ENCODE data around the gene SLC25A11. TPM values are rescaled to one million over a fixed set of nuclear protein-coding genes. Genes with fewer than 3 reads are reported as not detected.
A peak's percentile ranks its signal among the peaks of the same experiment; 100 is the strongest.

Gene SLC25A11, protein sequence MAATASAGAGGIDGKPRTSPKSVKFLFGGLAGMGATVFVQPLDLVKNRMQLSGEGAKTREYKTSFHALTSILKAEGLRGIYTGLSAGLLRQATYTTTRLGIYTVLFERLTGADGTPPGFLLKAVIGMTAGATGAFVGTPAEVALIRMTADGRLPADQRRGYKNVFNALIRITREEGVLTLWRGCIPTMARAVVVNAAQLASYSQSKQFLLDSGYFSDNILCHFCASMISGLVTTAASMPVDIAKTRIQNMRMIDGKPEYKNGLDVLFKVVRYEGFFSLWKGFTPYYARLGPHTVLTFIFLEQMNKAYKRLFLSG
- total RNA-seq, result 100 to 1,000 TPM in 1 of 3 donors, 10 to 100 TPM in 2; 89.7 to 102 (median 98.1) TPM

DNA sequence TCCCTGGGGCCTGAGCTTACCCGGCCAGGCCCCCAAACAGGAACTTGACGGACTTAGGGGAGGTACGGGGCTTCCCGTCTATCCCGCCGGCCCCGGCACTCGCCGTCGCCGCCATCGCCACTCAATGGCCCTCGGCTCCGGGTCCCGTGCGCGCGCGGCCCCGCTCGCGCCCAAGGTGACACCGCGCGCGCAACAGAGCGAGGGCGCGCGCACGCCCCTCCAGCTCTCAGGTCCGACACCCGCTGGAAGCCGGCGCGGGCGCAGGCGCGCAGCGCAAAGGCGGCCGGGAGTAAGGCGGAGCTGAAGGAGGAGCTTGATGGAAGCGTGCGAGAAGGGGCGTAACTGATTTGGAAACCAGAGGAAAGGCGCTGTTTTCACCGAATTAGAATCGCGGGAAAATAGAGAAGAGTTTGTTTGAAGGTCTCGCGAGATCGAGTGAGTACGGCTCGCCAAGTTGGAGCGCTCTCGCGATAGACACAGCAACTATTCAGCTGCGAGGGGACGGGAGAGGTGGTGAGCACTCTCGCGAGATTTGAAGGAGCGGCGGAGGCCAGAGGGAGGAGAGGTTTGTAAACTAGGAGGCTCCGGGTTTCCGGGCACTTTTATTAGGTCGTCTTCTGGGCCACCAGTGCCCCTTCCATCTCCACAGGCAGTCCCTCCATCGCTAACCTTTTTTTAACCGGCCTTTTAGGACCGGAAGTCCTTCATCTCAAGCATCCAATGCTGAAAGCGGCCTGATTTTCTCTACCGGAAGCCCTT is at the start of gene SLC25A11, which contains the start of gene RNF167:
TSS of gene SLC25A11 (minus strand) at position 251 of the 759 bp plus-strand sequence. CDS start at position 115, 136 bp downstream.
TSS of gene RNF167 (plus strand) at position 473 of the 759 bp plus-strand sequence. CDS start 642 bp downstream, outside the sequence.
- H3K4me3 Mint-ChIP-seq, result peak within 1 kb of the TSS; percentile 95
- H3K27me3 Mint-ChIP-seq (ENCODE audit: low read depth), result no peaks in the 10 kb centered on the region
- H3K9me3 Mint-ChIP-seq, result no peaks in the 10 kb centered on the region
- H3K36me3 Mint-ChIP-seq (ENCODE audit: insufficient read depth), result peaks cover 26% of the 10 kb centered on the region
- peak; percentile 87 to 88 for ATAC-seq
- peak; percentile 93 for DNase-seq
- H3K4me1 Mint-ChIP-seq (ENCODE audit: low read depth), result peaks cover 57% of the 10 kb centered on the region

DNA sequence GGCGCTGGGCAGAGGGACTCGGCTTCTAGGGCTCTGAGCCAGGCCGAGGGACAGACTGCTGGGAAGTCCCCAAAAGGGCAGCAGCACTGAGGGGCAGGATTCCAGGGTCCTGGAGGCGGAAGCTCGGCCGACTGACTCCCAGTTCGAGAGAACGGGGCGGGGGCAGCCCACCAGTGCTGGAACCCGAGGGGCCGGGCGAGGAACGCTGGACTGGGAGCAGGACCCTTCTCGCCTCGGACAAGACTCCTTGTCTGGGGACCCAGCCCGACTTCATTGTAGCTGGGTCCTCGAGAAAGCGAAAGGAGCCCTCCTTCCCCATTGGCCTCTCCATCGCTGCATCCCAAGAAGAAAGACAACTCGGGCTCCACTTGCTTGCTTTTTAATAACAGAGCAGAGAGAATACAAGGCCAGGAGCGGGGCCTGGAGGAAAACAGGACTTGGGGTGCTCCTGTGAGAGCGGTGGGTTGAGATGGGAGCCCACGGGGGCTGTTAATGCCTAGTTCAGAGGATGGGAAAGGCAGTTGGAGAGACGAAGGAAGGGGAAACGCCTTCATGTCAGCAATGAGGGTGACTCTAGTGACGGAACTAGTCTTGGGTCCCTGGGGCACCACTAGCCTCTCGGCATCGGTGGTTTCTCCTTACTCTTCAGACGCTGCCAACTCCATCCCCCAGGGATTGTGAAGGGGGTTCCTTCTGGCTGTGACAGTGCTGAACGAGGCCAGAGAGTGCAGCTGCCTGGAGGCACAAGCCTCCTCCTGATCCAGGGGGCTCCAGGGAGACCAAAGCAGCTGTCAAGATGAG is 48.1 kb upstream of the SLC25A11 start:
- Mint-ChIP-seq H3K9me3 (no peaks in the 10 kb centered on the region), H3K36me3 (ENCODE audit: insufficient read depth) (peaks cover 4% of the 10 kb centered on the region), H3K4me3 (peak overlapping the region; percentile 92), H3K4me1 (ENCODE audit: low read depth) (peaks cover 39% of the 10 kb centered on the region), H3K27me3 (ENCODE audit: low read depth) (no peaks in the 10 kb centered on the region)
- DNase-seq, result peak; percentile 21
- ATAC-seq, result peak; percentile 18 to 19

- Mint-ChIP-seq H3K36me3 (ENCODE audit: insufficient read depth) (peaks cover 7% of the 10 kb centered on the region), H3K9me3 (no peaks in the 10 kb centered on the region), H3K4me1 (ENCODE audit: low read depth) (peaks cover 39% of the 10 kb centered on the region), H3K4me3 (peak within 1 kb of the TSS; percentile 92), H3K27me3 (ENCODE audit: low read depth) (no peaks in the 10 kb centered on the region)
- peak; percentile 85 for DNase-seq
- ATAC-seq, result peak; percentile 93
Observed at GRCh38 chr17:4986951-4987766, 47.3 kb upstream of the SLC25A11 start, which contains the start of gene CAMTA2. CAMTA2 (minus strand) TSS chr17:4987675; CDS start chr17:4986222, 1,453 bp downstream.

DNA sequence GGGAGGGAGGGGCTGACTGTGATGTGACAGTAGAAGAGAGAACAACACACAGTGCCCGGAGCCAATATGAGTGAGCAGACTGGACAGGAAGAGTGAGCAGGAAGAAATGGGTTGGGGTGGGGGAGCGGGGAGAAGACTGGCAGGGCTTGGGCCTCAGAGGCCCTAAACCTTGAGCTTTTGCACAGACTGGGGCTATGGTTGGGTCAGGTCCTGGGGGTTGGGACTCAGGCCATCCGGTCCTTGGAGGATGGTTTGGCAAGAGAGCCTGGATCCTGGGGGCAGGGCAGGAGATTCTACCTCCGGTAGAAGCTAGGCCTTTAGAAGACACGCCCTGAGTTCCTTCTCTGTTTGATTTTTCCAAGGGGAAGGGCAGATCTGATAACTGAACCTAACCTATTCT is 46.6 kb upstream of the SLC25A11 start:
- ATAC-seq (no peak), DNase-seq (no peak)
- Mint-ChIP-seq H3K4me1 (ENCODE audit: low read depth) (peaks cover 40% of the 10 kb centered on the region), H3K27me3 (ENCODE audit: low read depth) (no peaks in the 10 kb centered on the region), H3K4me3 (peak overlapping the region; percentile 92), H3K36me3 (ENCODE audit: insufficient read depth) (peaks cover 3% of the 10 kb centered on the region), H3K9me3 (no peaks in the 10 kb centered on the region)

- Mint-ChIP-seq H3K27me3 (ENCODE audit: low read depth) (no peaks in the 10 kb centered on the region), H3K9me3 (no peaks in the 10 kb centered on the region), H3K4me3 (no peak overlapping the region), H3K4me1 (ENCODE audit: low read depth) (peaks cover 27% of the 10 kb centered on the region), H3K36me3 (ENCODE audit: insufficient read depth) (peaks cover 24% of the 10 kb centered on the region)
- ATAC-seq, result no peak
- no peak for DNase-seq
Observed at GRCh38 chr17:4982305-4982704, 42.5 kb upstream of the SLC25A11 start.

DNA sequence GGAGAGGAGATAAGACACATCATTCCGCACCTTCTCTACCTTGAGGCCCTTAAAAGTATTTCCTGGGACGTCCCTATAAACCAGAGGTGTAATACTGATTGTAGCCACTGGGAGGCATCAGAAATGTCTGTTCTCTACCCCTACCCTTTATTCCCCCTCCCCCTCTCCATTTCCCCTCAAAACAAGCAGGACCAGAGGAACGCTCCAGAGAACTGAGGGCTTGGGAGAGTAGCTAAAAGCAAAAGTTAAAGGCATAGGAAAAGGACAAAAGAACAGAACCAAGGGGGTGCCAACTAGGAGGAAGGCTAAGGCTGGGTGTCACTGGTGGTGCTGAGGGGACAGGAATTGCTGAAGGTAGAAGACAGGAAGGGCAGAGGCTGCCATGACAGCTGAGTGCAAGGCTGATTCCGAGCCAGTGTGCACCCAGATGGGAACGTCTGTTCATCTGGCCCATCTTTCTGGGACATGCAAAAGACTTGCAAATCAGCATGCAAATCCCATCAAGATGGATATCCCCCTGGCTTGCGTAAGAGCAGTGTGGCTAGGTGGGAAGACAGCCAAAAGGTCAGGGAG is 40.9 kb upstream of the SLC25A11 start:
- Mint-ChIP-seq H3K4me3 (no peak overlapping the region), H3K4me1 (ENCODE audit: low read depth) (peaks cover 18% of the 10 kb centered on the region), H3K9me3 (no peaks in the 10 kb centered on the region), H3K27me3 (ENCODE audit: low read depth) (no peaks in the 10 kb centered on the region), H3K36me3 (ENCODE audit: insufficient read depth) (peaks cover 24% of the 10 kb centered on the region)
- peak; percentile 77 to 88 for ATAC-seq
- no peak for DNase-seq

DNA sequence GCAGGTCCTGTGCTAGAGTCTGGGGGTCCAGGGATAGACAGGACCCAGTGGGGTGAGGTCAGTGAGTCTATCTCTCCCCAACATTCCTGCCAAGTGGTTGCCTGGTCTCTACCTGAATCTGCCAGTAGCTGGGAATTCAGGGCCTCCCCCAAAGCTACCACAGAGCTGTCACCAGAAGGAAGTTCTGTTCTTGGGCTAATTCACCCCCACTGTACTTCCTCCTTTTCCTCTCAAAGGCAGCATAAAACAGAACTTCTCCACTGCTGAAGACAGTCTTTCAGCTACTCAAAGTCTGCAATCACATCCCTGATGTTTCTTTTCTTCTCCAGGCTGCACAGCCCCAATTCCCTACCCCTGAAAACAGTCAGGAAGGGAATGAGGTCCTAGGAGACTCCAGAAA is 38.9 kb upstream of the SLC25A11 start:
- peaks cover 42% of the 10 kb centered on the region for H3K36me3 Mint-ChIP-seq (ENCODE audit: insufficient read depth)
- H3K27me3 Mint-ChIP-seq (ENCODE audit: low read depth), result no peaks in the 10 kb centered on the region
- no peak for ATAC-seq
- DNase-seq, result no peak
- H3K4me1 Mint-ChIP-seq (ENCODE audit: low read depth), result peaks cover 16% of the 10 kb centered on the region
- H3K4me3 Mint-ChIP-seq, result no peak overlapping the region
- H3K9me3 Mint-ChIP-seq, result no peaks in the 10 kb centered on the region

DNA sequence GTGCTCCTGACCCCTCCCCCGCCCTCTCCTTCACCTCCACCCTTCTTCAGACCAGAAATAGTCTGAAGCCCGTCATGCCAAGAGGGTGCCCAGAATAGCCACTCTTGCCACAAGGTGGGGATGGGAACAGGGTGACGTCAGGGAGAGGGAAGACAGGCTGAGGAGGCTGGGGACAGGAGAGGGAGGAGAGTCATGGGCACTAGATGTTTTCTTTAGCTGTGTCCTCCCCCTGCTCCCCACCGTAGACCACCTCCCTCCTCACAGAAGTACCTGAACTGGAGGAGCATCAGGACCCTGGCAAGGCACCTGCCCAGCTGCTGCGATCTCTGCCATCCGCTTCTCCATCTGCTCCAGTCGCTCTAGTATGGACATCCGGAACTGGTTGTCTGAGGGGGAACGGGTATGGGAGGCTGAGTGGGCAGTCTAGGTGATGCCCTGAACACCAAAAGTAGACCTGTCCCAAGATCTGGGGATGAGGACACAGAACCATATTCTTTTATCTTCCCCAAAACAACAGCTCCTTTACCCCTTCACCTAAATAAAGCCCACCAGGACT is 34.3 kb upstream of the SLC25A11 start:
- H3K27me3 Mint-ChIP-seq (ENCODE audit: low read depth), result no peaks in the 10 kb centered on the region
- H3K4me3 Mint-ChIP-seq, result no peak overlapping the region

GRCh38 chr17:4973256-4974114 is 33.6 kb upstream of the SLC25A11 start:
- H3K4me1 Mint-ChIP-seq (ENCODE audit: low read depth), result peaks cover 28% of the 10 kb centered on the region
- no peaks in the 10 kb centered on the region for H3K27me3 Mint-ChIP-seq (ENCODE audit: low read depth)
- H3K4me3 Mint-ChIP-seq, result no peak overlapping the region
- peaks cover 44% of the 10 kb centered on the region for H3K36me3 Mint-ChIP-seq (ENCODE audit: insufficient read depth)
- no peak for ATAC-seq
- DNase-seq, result no peak
- no peaks in the 10 kb centered on the region for H3K9me3 Mint-ChIP-seq

More for the DNA sequence above, 34.3 kb upstream of the SLC25A11 start:
- Mint-ChIP-seq H3K4me1 (ENCODE audit: low read depth) (peaks cover 21% of the 10 kb centered on the region), H3K9me3 (no peaks in the 10 kb centered on the region), H3K36me3 (ENCODE audit: insufficient read depth) (peaks cover 43% of the 10 kb centered on the region)
- DNase-seq (no peak), ATAC-seq (no peak)

- Mint-ChIP-seq H3K27me3 (ENCODE audit: low read depth) (no peaks in the 10 kb centered on the region), H3K4me3 (no peak overlapping the region), H3K36me3 (ENCODE audit: insufficient read depth) (peaks cover 40% of the 10 kb centered on the region), H3K9me3 (no peaks in the 10 kb centered on the region), H3K4me1 (ENCODE audit: low read depth) (peaks cover 28% of the 10 kb centered on the region)
- DNase-seq (no peak), ATAC-seq (no peak)
Observed at GRCh38 chr17:4972752-4973151, 32.9 kb upstream of the SLC25A11 start.

DNA sequence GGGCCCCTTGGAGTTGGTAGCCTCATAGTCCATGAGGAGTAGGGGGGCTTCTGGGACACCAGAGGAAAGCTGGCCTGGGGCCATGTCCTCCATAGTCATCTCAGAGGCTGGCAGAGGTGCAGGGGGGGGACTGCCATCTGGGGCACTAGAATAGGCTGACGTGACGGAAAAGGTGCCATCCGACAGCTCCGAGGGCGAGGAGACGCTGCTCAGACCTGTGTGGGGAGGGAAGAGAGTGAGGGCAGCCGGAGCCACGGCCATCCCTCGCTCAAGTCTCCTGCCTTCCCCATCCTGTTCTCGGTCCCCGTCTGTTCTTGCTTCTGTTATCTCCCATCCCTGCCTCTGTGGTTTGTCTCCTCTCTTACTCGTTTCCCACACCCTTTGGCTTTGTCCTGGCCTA is 32.5 kb upstream of the SLC25A11 start:
- H3K27me3 Mint-ChIP-seq (ENCODE audit: low read depth), result no peaks in the 10 kb centered on the region
- no peak overlapping the region for H3K4me3 Mint-ChIP-seq
- no peaks in the 10 kb centered on the region for H3K9me3 Mint-ChIP-seq
- ATAC-seq, result no peak
- peaks cover 39% of the 10 kb centered on the region for H3K36me3 Mint-ChIP-seq (ENCODE audit: insufficient read depth)
- no peak for DNase-seq
- peaks cover 28% of the 10 kb centered on the region for H3K4me1 Mint-ChIP-seq (ENCODE audit: low read depth)

- ATAC-seq, result no peak
- DNase-seq, result no peak
- H3K4me1 Mint-ChIP-seq (ENCODE audit: low read depth), result peaks cover 28% of the 10 kb centered on the region
- peaks cover 39% of the 10 kb centered on the region for H3K36me3 Mint-ChIP-seq (ENCODE audit: insufficient read depth)
- H3K9me3 Mint-ChIP-seq, result no peaks in the 10 kb centered on the region
- no peak overlapping the region for H3K4me3 Mint-ChIP-seq
- H3K27me3 Mint-ChIP-seq (ENCODE audit: low read depth), result no peaks in the 10 kb centered on the region
Observed at GRCh38 chr17:4971826-4972225, 32.0 kb upstream of the SLC25A11 start.

Measured in activated T-cell treated with anti-CD3 and anti-CD28 coated beads, Interleukin-2, amount 50 U/mL, for 4 hours (primary cell).